ENCODE results near the gene ETHE1. TPM values are rescaled to one million over a fixed set of nuclear protein-coding genes. Genes with fewer than 3 reads are reported as not detected.
A peak's percentile ranks its signal among the peaks of the same experiment; 100 is the strongest.

Gene ETHE1
- total RNA-seq (10 to 100 TPM; 22.5 to 30.4 TPM), polyA plus RNA-seq (ENCODE audit: insufficient read length in 2 of 2) (10 to 100 TPM; 22.2 to 27.2 TPM)
- long read RNA-seq, donor 1, transcript ETHE1-201 (7 exons, 963 nt), result major isoform, 15 of 17 reads
- long read RNA-seq, donor 1, partial matches to known transcripts, result 0 of 17 reads
- long read RNA-seq, donor 1, other reads (novel, unspliced or antisense), result 0 of 17 reads
- long read RNA-seq, donor 2, partial matches to known transcripts, result 0 of 2 reads
- long read RNA-seq, donor 2, other reads (novel, unspliced or antisense), result 0 of 2 reads
- long read RNA-seq, donor 3, partial matches to known transcripts, result 0 of 3 reads
- long read RNA-seq, donor 3, other reads (novel, unspliced or antisense), result 0 of 3 reads
- long read RNA-seq, donor 4, transcript ETHE1-201 (7 exons, 963 nt), result major isoform, 20 of 26 reads
- long read RNA-seq, donor 4, transcript ETHE1-202 (6 exons, 702 nt), result minor isoform, 5 of 26 reads
- long read RNA-seq, donor 4, partial matches to known transcripts, result 0 of 26 reads
- long read RNA-seq, donor 4, other reads (novel, unspliced or antisense), result 0 of 26 reads

DNA sequence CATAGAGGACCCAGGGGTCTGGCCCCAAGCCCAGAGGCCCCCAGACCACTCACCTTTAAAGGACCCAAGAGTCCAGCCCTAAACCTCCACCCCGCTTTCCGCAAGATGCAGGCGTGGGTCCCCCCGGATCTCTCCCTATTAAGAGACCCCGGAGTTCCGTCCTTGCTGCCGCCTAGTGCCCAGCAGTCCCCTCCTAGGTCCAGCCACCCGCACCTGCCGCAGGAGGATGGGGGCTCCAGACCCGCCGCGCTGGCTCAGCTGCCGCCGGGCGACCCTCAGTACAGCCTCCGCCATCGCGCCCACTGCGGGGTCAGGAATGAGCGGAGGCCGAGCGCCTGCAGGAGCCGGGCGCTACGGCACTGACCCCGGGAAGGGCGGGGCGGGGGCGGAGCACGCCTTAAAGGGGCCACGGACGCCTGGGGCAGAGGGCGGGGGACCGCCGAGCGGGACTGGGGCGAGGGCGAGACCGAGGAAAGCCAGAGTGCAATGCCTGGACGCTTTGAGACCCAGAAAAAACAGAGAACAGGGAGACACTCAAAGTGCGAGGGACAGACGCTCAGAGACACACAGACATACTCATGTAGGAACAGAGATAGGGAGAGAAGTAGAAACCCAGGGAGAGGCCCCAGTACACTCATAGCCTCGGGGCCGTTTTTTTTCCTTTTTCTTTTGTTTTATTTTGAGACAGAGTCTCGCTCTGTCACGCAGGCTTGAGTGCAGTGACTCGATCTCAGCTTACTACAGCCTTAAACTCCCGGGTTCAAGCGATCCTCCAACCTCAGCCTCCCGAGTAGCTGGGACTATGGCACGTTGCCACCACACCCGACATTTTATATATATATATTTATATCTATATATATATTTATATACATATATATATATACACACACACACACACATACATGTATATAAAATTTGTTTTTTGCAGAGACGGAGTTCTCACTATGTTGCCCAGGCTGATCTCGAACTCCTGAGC is at the start of gene ETHE1:
ETHE1 (minus strand) TSS at position 318 of the 976 bp plus-strand sequence; CDS start at position 294, 24 bp downstream.
- Histone ChIP-seq H3K27me3 (ENCODE audit: control insufficient read depth, insufficient read depth, low read length) (no peaks in the 10 kb centered on the region), H3K27ac (ENCODE audit: low read depth, low read length) (peak within 1 kb of the TSS; percentile 61), H3K4me1 (ENCODE audit: control insufficient read depth, insufficient read depth, low read length) (peaks cover 27% of the 10 kb centered on the region), H3K36me3 (ENCODE audit: control insufficient read depth, insufficient read depth, low read length) (no peaks in the 10 kb centered on the region), H3K9me3 (ENCODE audit: control insufficient read depth, insufficient read depth, low read length) (no peaks in the 10 kb centered on the region), H3K4me3 (ENCODE audit: low read depth, low read length) (peak within 1 kb of the TSS; percentile 71)
- WGBS (ENCODE audit: insufficient coverage), result 0% methylated on average over 41 of the region's 54 CpGs
- peak in 2 of 6 donors; percentile 86 to 88 for DNase-seq (ENCODE audit: low read depth in 4 of 6, low spot score in 6 of 6)

- H3K4me1 ChIP-seq (ENCODE audit: control insufficient read depth, insufficient read depth, low read length), result peaks cover 45% of the 10 kb centered on the region
Measured at GRCh38 chr19:43575955-43576878, 49.2 kb upstream of the ETHE1 start.

GRCh38 chr19:43575156-43575950 is 48.4 kb upstream of the ETHE1 start, which contains the start of the genes PINLYP and XRCC1:
Gene PINLYP (plus strand): TSS chr19:43575801. CDS start chr19:43577192, 1,391 bp downstream.
Gene XRCC1 (minus strand): TSS chr19:43575527. CDS start chr19:43575458, 69 bp downstream.
- H3K4me3 ChIP-seq (ENCODE audit: low read depth, low read length), result peak within 1 kb of the TSS; percentile 97

More at GRCh38 chr19:43575955-43576878, 49.2 kb upstream of the ETHE1 start:
- Histone ChIP-seq H3K36me3 (ENCODE audit: control insufficient read depth, insufficient read depth, low read length) (peaks cover 10% of the 10 kb centered on the region), H3K27ac (ENCODE audit: low read depth, low read length) (peak overlapping the region; percentile 91), H3K9me3 (ENCODE audit: control insufficient read depth, insufficient read depth, low read length) (no peaks in the 10 kb centered on the region), H3K4me3 (ENCODE audit: low read depth, low read length) (peak overlapping the region; percentile 97), H3K27me3 (ENCODE audit: control insufficient read depth, insufficient read depth, low read length) (no peaks in the 10 kb centered on the region)
- whole genome bisulfite sequencing (ENCODE audit: insufficient coverage), result 77% methylated on average over 32 of the region's 37 CpGs
- peak in 1 of 6 donors; percentile 34 for DNase-seq (ENCODE audit: low read depth in 4 of 6, low spot score in 6 of 6)

DNA sequence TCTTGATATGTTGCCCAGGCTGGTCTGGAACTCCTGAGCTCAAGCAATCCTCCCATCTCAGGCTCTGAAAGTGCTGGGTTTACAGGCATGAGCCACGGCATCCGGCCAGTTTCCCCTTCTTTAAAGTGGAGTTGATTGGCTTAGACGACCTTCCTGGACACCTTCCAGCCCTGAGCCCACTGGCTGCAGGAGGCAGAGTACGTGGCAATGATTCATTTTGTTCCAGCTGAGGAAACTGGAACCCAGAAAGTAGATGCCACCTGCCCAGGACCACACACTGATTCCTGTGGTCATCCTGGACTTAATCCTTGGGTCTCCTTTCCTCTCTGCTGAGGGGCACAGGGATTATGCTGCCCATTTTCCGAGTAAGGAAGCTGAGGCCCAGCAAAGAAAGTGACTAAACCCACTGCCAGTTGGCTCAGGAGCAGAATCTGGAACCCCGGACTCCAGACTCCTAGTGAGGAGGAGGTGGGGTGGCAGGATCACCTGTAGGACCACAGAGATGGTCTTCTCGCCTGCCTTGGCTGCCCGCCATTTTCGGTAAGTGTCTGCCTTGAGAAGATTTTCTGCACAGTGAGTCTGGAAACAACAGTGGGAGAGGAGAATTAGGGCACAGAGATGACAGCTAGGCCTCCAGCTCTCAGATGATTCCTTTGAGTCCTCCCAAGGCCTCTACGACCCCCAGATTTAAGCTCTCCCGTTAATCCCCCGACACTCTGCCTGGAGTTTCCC is 47.6 kb upstream of the ETHE1 start:
- H3K4me1 ChIP-seq (ENCODE audit: control insufficient read depth, insufficient read depth, low read length), result peaks cover 31% of the 10 kb centered on the region
- H3K4me3 ChIP-seq (ENCODE audit: low read depth, low read length), result peak overlapping the region; percentile 97
- no peaks in the 10 kb centered on the region for H3K9me3 ChIP-seq (ENCODE audit: control insufficient read depth, insufficient read depth, low read length)
- WGBS (ENCODE audit: insufficient coverage), result 41% methylated on average over 7 of the region's 12 CpGs
- H3K36me3 ChIP-seq (ENCODE audit: control insufficient read depth, insufficient read depth, low read length), result peaks cover 10% of the 10 kb centered on the region
- no peaks in the 10 kb centered on the region for H3K27me3 ChIP-seq (ENCODE audit: control insufficient read depth, insufficient read depth, low read length)
- no peak for DNase-seq (ENCODE audit: low read depth in 4 of 6, low spot score in 6 of 6)
- peak overlapping the region; percentile 88 for H3K27ac ChIP-seq (ENCODE audit: low read depth, low read length)

More at GRCh38 chr19:43575156-43575950, 48.4 kb upstream of the ETHE1 start, which contains the start of the genes PINLYP and XRCC1:
- no peaks in the 10 kb centered on the region for H3K9me3 ChIP-seq (ENCODE audit: control insufficient read depth, insufficient read depth, low read length)
- WGBS (ENCODE audit: insufficient coverage), result 0% methylated on average over 44 of the region's 51 CpGs
- no peaks in the 10 kb centered on the region for H3K27me3 ChIP-seq (ENCODE audit: control insufficient read depth, insufficient read depth, low read length)
- peak within 1 kb of the TSS; percentile 91 for H3K27ac ChIP-seq (ENCODE audit: low read depth, low read length)
- H3K36me3 ChIP-seq (ENCODE audit: control insufficient read depth, insufficient read depth, low read length), result peaks cover 10% of the 10 kb centered on the region
- DNase-seq (ENCODE audit: low read depth in 4 of 6, low spot score in 6 of 6), result peak; percentile 92 to 100 (median 99)
- peaks cover 37% of the 10 kb centered on the region for H3K4me1 ChIP-seq (ENCODE audit: control insufficient read depth, insufficient read depth, low read length)

GRCh38 chr19:43572171-43572588 is 45.2 kb upstream of the ETHE1 start:
- Histone ChIP-seq H3K27ac (ENCODE audit: low read depth, low read length) (no peak overlapping the region), H3K4me3 (ENCODE audit: low read depth, low read length) (no peak overlapping the region), H3K36me3 (ENCODE audit: control insufficient read depth, insufficient read depth, low read length) (peaks cover 13% of the 10 kb centered on the region), H3K4me1 (ENCODE audit: control insufficient read depth, insufficient read depth, low read length) (peaks cover 30% of the 10 kb centered on the region), H3K27me3 (ENCODE audit: control insufficient read depth, insufficient read depth, low read length) (no peaks in the 10 kb centered on the region), H3K9me3 (ENCODE audit: control insufficient read depth, insufficient read depth, low read length) (no peaks in the 10 kb centered on the region)
- DNase-seq (ENCODE audit: low read depth in 4 of 6, low spot score in 6 of 6), result no peak
- WGBS (ENCODE audit: insufficient coverage), result no CpG with 5 or more reads among the region's 3 CpGs

GRCh38 chr19:43570174-43570791 is 43.3 kb upstream of the ETHE1 start:
- no peak for DNase-seq (ENCODE audit: low read depth in 4 of 6, low spot score in 6 of 6)
- Histone ChIP-seq H3K27ac (ENCODE audit: low read depth, low read length) (no peak overlapping the region), H3K9me3 (ENCODE audit: control insufficient read depth, insufficient read depth, low read length) (no peaks in the 10 kb centered on the region), H3K4me3 (ENCODE audit: low read depth, low read length) (no peak overlapping the region), H3K27me3 (ENCODE audit: control insufficient read depth, insufficient read depth, low read length) (no peaks in the 10 kb centered on the region), H3K4me1 (ENCODE audit: control insufficient read depth, insufficient read depth, low read length) (peaks cover 15% of the 10 kb centered on the region), H3K36me3 (ENCODE audit: control insufficient read depth, insufficient read depth, low read length) (peaks cover 13% of the 10 kb centered on the region)
- 95% methylated on average over 5 of the region's 5 CpGs for WGBS (ENCODE audit: insufficient coverage)

DNA sequence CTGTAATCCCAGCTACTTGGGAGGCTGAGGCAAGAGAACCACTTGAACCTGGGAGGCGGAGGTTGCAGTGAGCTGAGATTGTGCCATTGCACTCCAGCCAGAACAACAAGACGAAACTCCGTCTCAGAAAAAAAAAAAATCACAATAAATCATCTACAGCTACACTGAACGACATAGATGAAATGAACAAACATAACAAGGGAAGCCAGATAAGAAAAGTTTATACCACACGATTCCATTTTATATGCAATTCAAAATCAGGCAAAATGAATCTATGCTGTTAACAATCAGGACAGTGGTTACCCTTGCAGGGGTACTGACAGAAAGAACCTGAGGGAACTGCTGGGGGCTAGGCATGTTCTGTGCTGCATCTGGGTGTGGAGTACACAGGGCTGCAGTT is 42.7 kb upstream of the ETHE1 start:
- DNase-seq (ENCODE audit: low read depth in 4 of 6, low spot score in 6 of 6), result no peak

More for the DNA sequence above, 42.7 kb upstream of the ETHE1 start:
- WGBS (ENCODE audit: insufficient coverage), result 88% methylated on average over 3 of the region's 5 CpGs
- peaks cover 18% of the 10 kb centered on the region for H3K36me3 ChIP-seq (ENCODE audit: control insufficient read depth, insufficient read depth, low read length)
- no peaks in the 10 kb centered on the region for H3K27me3 ChIP-seq (ENCODE audit: control insufficient read depth, insufficient read depth, low read length)
- H3K4me1 ChIP-seq (ENCODE audit: control insufficient read depth, insufficient read depth, low read length), result peaks cover 14% of the 10 kb centered on the region
- no peak overlapping the region for H3K27ac ChIP-seq (ENCODE audit: low read depth, low read length)
- no peaks in the 10 kb centered on the region for H3K9me3 ChIP-seq (ENCODE audit: control insufficient read depth, insufficient read depth, low read length)
- H3K4me3 ChIP-seq (ENCODE audit: low read depth, low read length), result no peak overlapping the region
